ENCODE data around the gene NUBP1. TPM values are rescaled to one million over a fixed set of nuclear protein-coding genes. Genes with fewer than 3 reads are reported as not detected.

The NUBP1 gene
- total RNA-seq, 5 donors from 2014 or later (not counting 1 experiment from before 2014, with no cell fraction given): 17.5 to 29.4 (median 25.9) TPM

- CTCF ChIA-PET: no interaction called here
- Histone ChIP-seq H3K27me3 (replicated peaks in 1 of 2; ENCODE audit: control insufficient read depth in 2 of 2, extremely low read depth in 1 of 2, insufficient read depth in 2 of 2, low read length in 1 of 2) (no peaks in the 10 kb centered on the region), H3K36me3 (ENCODE audit: control insufficient read depth in 2 of 2, extremely low read depth in 1 of 2, insufficient read depth in 1 of 2, low read length in 1 of 2) (peaks cover 26 to 88% of the 10 kb centered on the region in 2 donors), H3K27ac (ENCODE audit: low read length) (no peak overlapping the region), H3K4me1 (ENCODE audit: control insufficient read depth in 1 of 2, extremely low read depth in 1 of 2, insufficient read depth in 2 of 2, low read length in 2 of 2) (no peaks in the 10 kb centered on the region), H3K9me3 (no peaks in the 10 kb centered on the region), H3K4me3 (ENCODE audit: control insufficient read depth in 1 of 2, extremely low read depth in 1 of 2, low read length in 1 of 2) (no peak overlapping the region)
- Mint-ChIP-seq H3K27ac (no peak overlapping the region), H3K4me3 (no peak overlapping the region), H3K9me3 (no peaks in the 10 kb centered on the region), H3K27me3 (no peaks in the 10 kb centered on the region), H3K4me1 (peaks cover 0 to 10% (median 0%) of the 10 kb centered on the region in 3 donors), H3K36me3 (peaks cover 78% of the 10 kb centered on the region)
- no peak for DNase-seq
- 80% methylated on average over 1 of the region's 6 CpGs for WGBS (ENCODE audit: insufficient coverage)
- ATAC-seq (replicated peaks in 1 of 4): no peak
- POLR2A ChIA-PET: interaction anchor here in 1 of 2 donors (0.7 kb wide), 1 partner anchor 423 kb away, joined by 3 read pairs; no protein-coding TSS in a partner anchor
Measured at GRCh38 chr16:10756574-10756973, 12.9 kb downstream of the NUBP1 start.

GRCh38 chr16:10760858-10761257 lies 17.2 kb downstream of the NUBP1 start:
- Histone ChIP-seq H3K27me3 (replicated peaks in 1 of 2; ENCODE audit: control insufficient read depth in 2 of 2, extremely low read depth in 1 of 2, insufficient read depth in 2 of 2, low read length in 1 of 2) (no peaks in the 10 kb centered on the region), H3K4me1 (ENCODE audit: control insufficient read depth in 1 of 2, extremely low read depth in 1 of 2, insufficient read depth in 2 of 2, low read length in 2 of 2) (peaks cover 0 to 21% of the 10 kb centered on the region in 2 experiments), H3K9me3 (no peaks in the 10 kb centered on the region), H3K36me3 (ENCODE audit: control insufficient read depth in 2 of 2, extremely low read depth in 1 of 2, insufficient read depth in 1 of 2, low read length in 1 of 2) (peaks cover 28 to 84% of the 10 kb centered on the region in 2 donors), H3K27ac (ENCODE audit: low read length) (no peak overlapping the region), H3K4me3 (ENCODE audit: control insufficient read depth in 1 of 2, extremely low read depth in 1 of 2, low read length in 1 of 2) (no peak overlapping the region)
- peaks cover 77% of the 10 kb centered on the region for H3K36me3 Mint-ChIP-seq
- no peak for ATAC-seq (replicated peaks in 1 of 4)
- POLR2A ChIA-PET: no interaction called here
- 100% methylated on average over 1 of the region's 3 CpGs for WGBS (ENCODE audit: insufficient coverage)
- no peaks in the 10 kb centered on the region for H3K9me3 Mint-ChIP-seq
- peaks cover 6 to 13% (median 10%) of the 10 kb centered on the region in 3 donors for H3K4me1 Mint-ChIP-seq
- DNase-seq: no peak
- CTCF ChIA-PET: no interaction called here
- H3K27ac Mint-ChIP-seq: no peak overlapping the region
- no peak overlapping the region for H3K4me3 Mint-ChIP-seq
- H3K27me3 Mint-ChIP-seq: no peaks in the 10 kb centered on the region

GRCh38 chr16:10761373-10761772 lies 17.7 kb downstream of the NUBP1 start:
- H3K36me3 Mint-ChIP-seq: peaks cover 77% of the 10 kb centered on the region

GRCh38 chr16:10762336-10763016 lies 18.8 kb downstream of the NUBP1 start:
- DNase-seq: no peak
- H3K9me3 ChIP-seq: no peaks in the 10 kb centered on the region
- Mint-ChIP-seq H3K27ac (no peak overlapping the region), H3K4me1 (peaks cover 8 to 16% (median 10%) of the 10 kb centered on the region in 3 donors), H3K4me3 (no peak overlapping the region), H3K36me3 (peaks cover 71% of the 10 kb centered on the region), H3K27me3 (no peaks in the 10 kb centered on the region), H3K9me3 (no peaks in the 10 kb centered on the region)
- H3K27ac ChIP-seq (ENCODE audit: low read length): no peak overlapping the region
- 96% methylated on average over 35 of the region's 35 CpGs for WGBS (ENCODE audit: insufficient coverage)
- H3K27me3 ChIP-seq (replicated peaks in 1 of 2; ENCODE audit: control insufficient read depth in 2 of 2, extremely low read depth in 1 of 2, insufficient read depth in 2 of 2, low read length in 1 of 2): no peaks in the 10 kb centered on the region
- ChIA-PET CTCF (no interaction called here), POLR2A (no interaction called here)
- H3K36me3 ChIP-seq (ENCODE audit: control insufficient read depth in 2 of 2, extremely low read depth in 1 of 2, insufficient read depth in 1 of 2, low read length in 1 of 2): peaks cover 31 to 68% of the 10 kb centered on the region in 2 donors
- no peak overlapping the region for H3K4me3 ChIP-seq (ENCODE audit: control insufficient read depth in 1 of 2, extremely low read depth in 1 of 2, low read length in 1 of 2)
- no peak for ATAC-seq (replicated peaks in 1 of 4)
- peaks cover 0 to 27% of the 10 kb centered on the region in 2 experiments for H3K4me1 ChIP-seq (ENCODE audit: control insufficient read depth in 1 of 2, extremely low read depth in 1 of 2, insufficient read depth in 2 of 2, low read length in 2 of 2)

More at GRCh38 chr16:10761373-10761772, 17.7 kb downstream of the NUBP1 start:
- no peak for ATAC-seq (replicated peaks in 1 of 4)
- POLR2A ChIA-PET: no interaction called here
- CTCF ChIA-PET: no interaction called here
- no peak overlapping the region for H3K27ac Mint-ChIP-seq
- Histone ChIP-seq H3K27ac (ENCODE audit: low read length) (no peak overlapping the region), H3K4me1 (ENCODE audit: control insufficient read depth in 1 of 2, extremely low read depth in 1 of 2, insufficient read depth in 2 of 2, low read length in 2 of 2) (peaks cover 0 to 26% of the 10 kb centered on the region in 2 experiments), H3K4me3 (ENCODE audit: control insufficient read depth in 1 of 2, extremely low read depth in 1 of 2, low read length in 1 of 2) (no peak overlapping the region), H3K36me3 (ENCODE audit: control insufficient read depth in 2 of 2, extremely low read depth in 1 of 2, insufficient read depth in 1 of 2, low read length in 1 of 2) (peaks cover 28 to 79% of the 10 kb centered on the region in 2 donors), H3K27me3 (replicated peaks in 1 of 2; ENCODE audit: control insufficient read depth in 2 of 2, extremely low read depth in 1 of 2, insufficient read depth in 2 of 2, low read length in 1 of 2) (no peaks in the 10 kb centered on the region), H3K9me3 (no peaks in the 10 kb centered on the region)
- peaks cover 8 to 16% (median 10%) of the 10 kb centered on the region in 3 donors for H3K4me1 Mint-ChIP-seq
- H3K27me3 Mint-ChIP-seq: no peaks in the 10 kb centered on the region
- H3K4me3 Mint-ChIP-seq: no peak overlapping the region
- DNase-seq: no peak
- no peaks in the 10 kb centered on the region for H3K9me3 Mint-ChIP-seq
- 83% methylated on average over 6 of the region's 8 CpGs for WGBS (ENCODE audit: insufficient coverage)

- H3K36me3 Mint-ChIP-seq: peaks cover 67% of the 10 kb centered on the region
- H3K4me1 Mint-ChIP-seq: peaks cover 8 to 16% (median 10%) of the 10 kb centered on the region in 3 donors
- H3K9me3 Mint-ChIP-seq: no peaks in the 10 kb centered on the region
- ATAC-seq (replicated peaks in 1 of 4): no peak
- peaks cover 0 to 27% of the 10 kb centered on the region in 2 experiments for H3K4me1 ChIP-seq (ENCODE audit: control insufficient read depth in 1 of 2, extremely low read depth in 1 of 2, insufficient read depth in 2 of 2, low read length in 2 of 2)
- no peaks in the 10 kb centered on the region for H3K9me3 ChIP-seq
- no peak overlapping the region for H3K27ac ChIP-seq (ENCODE audit: low read length)
- H3K27me3 Mint-ChIP-seq: no peaks in the 10 kb centered on the region
- no peak overlapping the region for H3K4me3 Mint-ChIP-seq
- ChIA-PET CTCF (no interaction called here), POLR2A (no interaction called here)
- 100% methylated on average over 4 of the region's 7 CpGs for WGBS (ENCODE audit: insufficient coverage)
- no peak overlapping the region for H3K27ac Mint-ChIP-seq
- no peaks in the 10 kb centered on the region for H3K27me3 ChIP-seq (replicated peaks in 1 of 2; ENCODE audit: control insufficient read depth in 2 of 2, extremely low read depth in 1 of 2, insufficient read depth in 2 of 2, low read length in 1 of 2)
- no peak overlapping the region for H3K4me3 ChIP-seq (ENCODE audit: control insufficient read depth in 1 of 2, extremely low read depth in 1 of 2, low read length in 1 of 2)
- DNase-seq: no peak
- H3K36me3 ChIP-seq (ENCODE audit: control insufficient read depth in 2 of 2, extremely low read depth in 1 of 2, insufficient read depth in 1 of 2, low read length in 1 of 2): peaks cover 33 to 58% of the 10 kb centered on the region in 2 donors
Measured at GRCh38 chr16:10763456-10763855, 19.8 kb downstream of the NUBP1 start.

GRCh38 chr16:10765772-10766171 lies 22.1 kb downstream of the NUBP1 start:
- Histone ChIP-seq H3K9me3 (no peaks in the 10 kb centered on the region), H3K27me3 (replicated peaks in 1 of 2; ENCODE audit: control insufficient read depth in 2 of 2, extremely low read depth in 1 of 2, insufficient read depth in 2 of 2, low read length in 1 of 2) (no peaks in the 10 kb centered on the region), H3K27ac (ENCODE audit: low read length) (peak overlapping the region; percentile 54), H3K36me3 (ENCODE audit: control insufficient read depth in 2 of 2, extremely low read depth in 1 of 2, insufficient read depth in 1 of 2, low read length in 1 of 2) (peaks cover 24 to 46% of the 10 kb centered on the region in 2 donors), H3K4me1 (ENCODE audit: control insufficient read depth in 1 of 2, extremely low read depth in 1 of 2, insufficient read depth in 2 of 2, low read length in 2 of 2) (peaks cover 0 to 36% of the 10 kb centered on the region in 2 experiments), H3K4me3 (ENCODE audit: control insufficient read depth in 1 of 2, extremely low read depth in 1 of 2, low read length in 1 of 2) (no peak overlapping the region)
- ChIA-PET CTCF (interaction anchor here in 1 of 2 donors (0.6 kb wide), 1 partner anchor 177 kb away, joined by 3 read pairs; the partner anchor contains the start of gene DEXI), POLR2A (no interaction called here)
- WGBS (ENCODE audit: insufficient coverage): 60% methylated on average over 4 of the region's 4 CpGs
- Mint-ChIP-seq H3K27me3 (no peaks in the 10 kb centered on the region), H3K9me3 (no peaks in the 10 kb centered on the region), H3K27ac (peak overlapping the region in 1 of 2 donors; percentile 61), H3K4me1 (peaks cover 8 to 18% (median 11%) of the 10 kb centered on the region in 3 donors), H3K4me3 (no peak overlapping the region), H3K36me3 (peaks cover 55% of the 10 kb centered on the region)
- peak in 21 of 35 experiments; percentile 9 to 66 (median 30) for DNase-seq
- peak in 3 of 4 experiments; percentile 45 to 75 (median 63) for ATAC-seq (replicated peaks in 1 of 4)
